Ascending aorta (tissue), 2 donors: ENCODE results near the gene PLAC1. TPM values are rescaled to one million over a fixed set of nuclear protein-coding genes. Genes with fewer than 3 reads are reported as not detected.

Source experiments
- DNase-seq, 2 donors: peaks; one replicate each; pipeline ENCODE4 v3.0.0-alpha.2; 2019; ENCODE audit warnings: low spot score in 2 of 2
- H3K27ac ChIP-seq, 2 donors: fragments of 200-600 bp; sonication (generic); one replicate each; pipeline ENCODE4 v1.5.1; 2016 to 2017; ENCODE audit warnings: mild to moderate bottlenecking in 1 of 2
- H3K27me3 ChIP-seq: fragments of 200-600 bp; sonication (generic); one replicate; pipeline ENCODE4 v1.5.1; 2017
- H3K36me3 ChIP-seq, 2 donors: fragments of 200-600 bp; sonication (generic); one replicate each; pipeline ENCODE4 v1.5.1; 2016
- H3K4me1 ChIP-seq, 2 donors: fragments of 200-600 bp; sonication (generic); one replicate each; pipeline ENCODE4 v1.5.1; 2016 to 2017; ENCODE audit warnings: mild to moderate bottlenecking in 1 of 2
- H3K4me3 ChIP-seq, 2 donors: fragments of 200-600 bp; sonication (generic); one replicate each; pipeline ENCODE4 v1.5.1; 2016 to 2017; ENCODE audit warnings: mild to moderate bottlenecking in 1 of 2
- H3K9me3 ChIP-seq, 2 donors: fragments of 200-600 bp; sonication (generic); one replicate each; pipeline ENCODE4 v1.5.1; 2016
- intact Hi-C: fragments of 100-400 bp; cut with DNase I; formaldehyde crosslinking; loops from one replicate; pipeline ENCODE4 v1.15.1; 2023
- total RNA-seq: library from RNA; depleted of rRNA; stranded (reverse); fragments of >200 nt; gene quantifications from one replicate; pipeline ENCODE4 v1.1.0, GENCODE V29; 2016
- TF ChIP-seq, protein P1 (sequence below), 3 experiments: fragments of 200-600 bp in 2 of 3; fragments of 450-650 bp in 1 of 3; sonication (generic) in 2 of 3; IDR thresholded peaks; one replicate each; pipeline ENCODE4 v1.5.1; 2016 to 2019; ENCODE audit warnings: antibody characterized with exemption in 3 of 3, mild to moderate bottlenecking in 1 of 3, moderate library complexity in 1 of 3

PLAC1 gene
- total RNA-seq, 1 donor from 2014 or later: not detected

- H3K9me3 ChIP-seq: no peaks in the 10 kb centered on the region
- TF ChIP-seq, protein P1, sequence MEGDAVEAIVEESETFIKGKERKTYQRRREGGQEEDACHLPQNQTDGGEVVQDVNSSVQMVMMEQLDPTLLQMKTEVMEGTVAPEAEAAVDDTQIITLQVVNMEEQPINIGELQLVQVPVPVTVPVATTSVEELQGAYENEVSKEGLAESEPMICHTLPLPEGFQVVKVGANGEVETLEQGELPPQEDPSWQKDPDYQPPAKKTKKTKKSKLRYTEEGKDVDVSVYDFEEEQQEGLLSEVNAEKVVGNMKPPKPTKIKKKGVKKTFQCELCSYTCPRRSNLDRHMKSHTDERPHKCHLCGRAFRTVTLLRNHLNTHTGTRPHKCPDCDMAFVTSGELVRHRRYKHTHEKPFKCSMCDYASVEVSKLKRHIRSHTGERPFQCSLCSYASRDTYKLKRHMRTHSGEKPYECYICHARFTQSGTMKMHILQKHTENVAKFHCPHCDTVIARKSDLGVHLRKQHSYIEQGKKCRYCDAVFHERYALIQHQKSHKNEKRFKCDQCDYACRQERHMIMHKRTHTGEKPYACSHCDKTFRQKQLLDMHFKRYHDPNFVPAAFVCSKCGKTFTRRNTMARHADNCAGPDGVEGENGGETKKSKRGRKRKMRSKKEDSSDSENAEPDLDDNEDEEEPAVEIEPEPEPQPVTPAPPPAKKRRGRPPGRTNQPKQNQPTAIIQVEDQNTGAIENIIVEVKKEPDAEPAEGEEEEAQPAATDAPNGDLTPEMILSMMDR (IDR thresholded peaks at IDR 0.05): no peak
- DNase-seq: no peak
- H3K27ac ChIP-seq: no peak overlapping the region
- H3K27me3 ChIP-seq: no peaks in the 10 kb centered on the region
- H3K4me1 ChIP-seq: no peaks in the 10 kb centered on the region
- H3K36me3 ChIP-seq: no peaks in the 10 kb centered on the region
- no peak overlapping the region for H3K4me3 ChIP-seq
- intact Hi-C loops: loop anchor here (1.0 kb wide), 1 partner anchor 26 kb away; no protein-coding TSS in a partner anchor
Observed at GRCh38 chrX:134692990-134693389, 34.7 kb upstream of the PLAC1 start.

DNA sequence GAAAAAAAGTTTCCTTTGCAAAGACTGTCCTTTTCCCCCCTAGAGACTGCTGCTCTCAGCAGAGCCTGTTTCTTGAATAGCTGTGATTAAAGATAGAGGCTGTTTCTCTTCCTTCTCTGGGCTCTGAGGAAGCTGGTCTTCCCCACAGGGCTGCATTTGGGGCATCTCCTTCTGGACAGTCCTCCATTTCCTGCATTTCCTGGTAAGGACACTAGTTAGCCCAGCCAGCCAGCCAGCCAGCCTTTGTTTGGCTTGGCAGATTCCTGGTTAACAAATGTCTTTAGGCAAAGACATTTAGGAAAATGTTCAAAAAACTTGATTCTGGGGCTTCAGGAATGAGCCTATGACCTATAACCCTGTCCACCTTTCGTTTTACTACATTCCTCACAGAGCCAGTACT is 34.0 kb upstream of the PLAC1 start:
- H3K27ac ChIP-seq: no peak overlapping the region
- intact Hi-C loops: no loop called here
- H3K9me3 ChIP-seq: no peaks in the 10 kb centered on the region
- no peaks in the 10 kb centered on the region for H3K4me1 ChIP-seq
- no peaks in the 10 kb centered on the region for H3K27me3 ChIP-seq
- TF ChIP-seq, protein P1 (IDR thresholded peaks at IDR 0.05): no peak
- no peaks in the 10 kb centered on the region for H3K36me3 ChIP-seq
- H3K4me3 ChIP-seq: no peak overlapping the region
- no peak for DNase-seq

- Histone ChIP-seq H3K36me3 (no peaks in the 10 kb centered on the region), H3K9me3 (no peaks in the 10 kb centered on the region), H3K27me3 (no peaks in the 10 kb centered on the region), H3K4me1 (no peaks in the 10 kb centered on the region), H3K27ac (no peak overlapping the region), H3K4me3 (no peak overlapping the region)
- DNase-seq: no peak
- TF ChIP-seq, protein P1 (IDR thresholded peaks at IDR 0.05): no peak
- intact Hi-C loops: no loop called here
Observed at GRCh38 chrX:134691453-134691852, 33.2 kb upstream of the PLAC1 start.

- DNase-seq: no peak
- Histone ChIP-seq H3K36me3 (no peaks in the 10 kb centered on the region), H3K27me3 (no peaks in the 10 kb centered on the region), H3K4me3 (no peak overlapping the region), H3K4me1 (no peaks in the 10 kb centered on the region), H3K27ac (no peak overlapping the region), H3K9me3 (no peaks in the 10 kb centered on the region)
- TF ChIP-seq, protein P1 (IDR thresholded peaks at IDR 0.05): no peak
- intact Hi-C loops: no loop called here
Observed at GRCh38 chrX:134688839-134689238, 30.6 kb upstream of the PLAC1 start.

DNA sequence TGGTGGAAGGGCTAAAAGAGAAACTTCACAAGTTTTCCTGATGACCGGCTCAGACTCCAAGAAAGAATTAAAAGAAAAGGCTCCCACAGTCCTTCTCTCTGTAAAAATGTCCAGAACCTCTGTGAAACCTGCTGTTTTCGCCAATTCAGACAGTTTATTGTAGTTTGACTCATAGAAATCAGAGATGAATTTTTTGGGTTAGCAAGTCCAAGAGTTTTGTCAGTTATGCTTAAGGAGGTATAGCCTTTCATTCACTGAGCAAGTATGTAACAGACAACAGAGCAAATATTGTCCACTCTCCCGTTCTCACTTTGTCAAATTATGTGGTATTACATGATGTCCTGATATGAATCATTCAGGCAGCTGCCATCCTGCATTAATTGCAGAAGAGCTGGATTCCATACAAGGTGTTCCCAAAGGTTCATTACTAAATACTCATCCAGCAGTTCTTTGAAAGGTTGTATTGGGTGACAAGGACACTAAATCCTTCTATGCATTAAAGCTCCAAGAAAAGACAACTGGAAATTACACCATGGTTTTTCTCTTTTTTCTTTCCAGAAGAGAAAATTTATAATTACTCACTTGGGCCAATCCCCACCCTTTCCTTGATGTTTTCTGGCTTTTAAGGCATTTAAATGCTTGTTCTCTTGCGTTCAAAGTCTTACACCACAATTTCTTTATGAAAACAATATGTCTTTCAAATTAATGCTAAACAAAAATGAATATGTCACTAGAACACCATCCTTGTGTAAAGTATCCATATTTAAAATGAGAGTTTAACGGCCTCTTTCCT is 30.0 kb upstream of the PLAC1 start:
- no peak overlapping the region for H3K27ac ChIP-seq
- no peak overlapping the region for H3K4me3 ChIP-seq
- H3K4me1 ChIP-seq: no peaks in the 10 kb centered on the region
- DNase-seq: no peak
- intact Hi-C loops: no loop called here
- TF ChIP-seq, protein P1 (IDR thresholded peaks at IDR 0.05): no peak
- no peaks in the 10 kb centered on the region for H3K36me3 ChIP-seq
- H3K27me3 ChIP-seq: no peaks in the 10 kb centered on the region
- no peaks in the 10 kb centered on the region for H3K9me3 ChIP-seq
